GM06990 (cell line): ENCODE data around the gene RBM20.

Experiments
- DNase-seq: peaks from one replicate; pipeline ENCODE4 v3.0.0-alpha.2; 2011; ENCODE audit not compliant: insufficient read length; ENCODE audit errors: extremely low read depth
- H3K27me3 ChIP-seq: replicated peaks from 2 replicates; pipeline ENCODE4 v1.6.0; 2011; ENCODE audit warnings: low read length; ENCODE audit not compliant: control insufficient read depth, insufficient read depth
- H3K36me3 ChIP-seq: 2 replicates; pipeline ENCODE4 v1.5.1; 2011; ENCODE audit warnings: low read length; ENCODE audit not compliant: control insufficient read depth, insufficient read depth
- H3K4me3 ChIP-seq: replicated peaks from 2 replicates; pipeline ENCODE4 v1.5.1; 2011; ENCODE audit warnings: low read depth, mild to moderate bottlenecking, control low read depth, low read length
- TF ChIP-seq, protein P1 (sequence below): IDR thresholded peaks from 2 replicates; pipeline ENCODE4 v1.5.1; 2011; ENCODE audit warnings: low read length, control low read depth, mild to moderate bottlenecking, inconsistent platforms; ENCODE audit not compliant: insufficient read depth, poor library complexity, severe bottlenecking

The RBM20 gene

GRCh38 chr10:110803830-110804338 lies 159.7 kb downstream of the RBM20 start:
- Histone ChIP-seq H3K4me3 (no peak overlapping the region), H3K36me3 (no peaks in the 10 kb centered on the region), H3K27me3 (no peaks in the 10 kb centered on the region)
- TF ChIP-seq, protein P1, sequence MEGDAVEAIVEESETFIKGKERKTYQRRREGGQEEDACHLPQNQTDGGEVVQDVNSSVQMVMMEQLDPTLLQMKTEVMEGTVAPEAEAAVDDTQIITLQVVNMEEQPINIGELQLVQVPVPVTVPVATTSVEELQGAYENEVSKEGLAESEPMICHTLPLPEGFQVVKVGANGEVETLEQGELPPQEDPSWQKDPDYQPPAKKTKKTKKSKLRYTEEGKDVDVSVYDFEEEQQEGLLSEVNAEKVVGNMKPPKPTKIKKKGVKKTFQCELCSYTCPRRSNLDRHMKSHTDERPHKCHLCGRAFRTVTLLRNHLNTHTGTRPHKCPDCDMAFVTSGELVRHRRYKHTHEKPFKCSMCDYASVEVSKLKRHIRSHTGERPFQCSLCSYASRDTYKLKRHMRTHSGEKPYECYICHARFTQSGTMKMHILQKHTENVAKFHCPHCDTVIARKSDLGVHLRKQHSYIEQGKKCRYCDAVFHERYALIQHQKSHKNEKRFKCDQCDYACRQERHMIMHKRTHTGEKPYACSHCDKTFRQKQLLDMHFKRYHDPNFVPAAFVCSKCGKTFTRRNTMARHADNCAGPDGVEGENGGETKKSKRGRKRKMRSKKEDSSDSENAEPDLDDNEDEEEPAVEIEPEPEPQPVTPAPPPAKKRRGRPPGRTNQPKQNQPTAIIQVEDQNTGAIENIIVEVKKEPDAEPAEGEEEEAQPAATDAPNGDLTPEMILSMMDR, result peak; percentile 92
- DNase-seq, result no peak

GRCh38 chr10:110804376-110804775 lies 160.2 kb downstream of the RBM20 start:
- TF ChIP-seq, protein P1, result no peak
- no peak overlapping the region for H3K4me3 ChIP-seq
- no peaks in the 10 kb centered on the region for H3K36me3 ChIP-seq
- no peak for DNase-seq
- H3K27me3 ChIP-seq, result no peaks in the 10 kb centered on the region

DNA sequence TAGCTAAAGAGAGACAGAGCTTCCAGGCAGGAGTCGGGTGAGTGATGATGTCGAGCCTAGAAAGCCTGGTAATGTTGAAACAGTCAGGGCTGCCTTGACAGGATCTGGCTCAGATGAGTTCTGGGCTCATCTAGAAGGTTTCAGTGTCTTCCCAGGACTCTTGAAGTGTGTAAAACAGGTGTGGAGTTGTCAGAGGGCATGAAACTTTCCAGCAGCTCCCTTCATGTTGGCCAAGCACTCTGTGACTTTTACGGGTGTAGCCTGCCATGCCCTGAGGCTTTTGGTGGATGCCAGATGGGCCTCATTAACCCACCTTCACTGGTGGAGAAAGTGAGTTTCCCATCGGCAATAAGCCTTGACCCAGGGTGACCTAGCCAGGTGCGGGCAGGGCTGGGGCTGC lies 161.2 kb downstream of the RBM20 start:
- Histone ChIP-seq H3K4me3 (no peak overlapping the region), H3K36me3 (no peaks in the 10 kb centered on the region), H3K27me3 (no peaks in the 10 kb centered on the region)
- no peak for DNase-seq
- TF ChIP-seq, protein P1, result no peak

- DNase-seq, result no peak
- H3K27me3 ChIP-seq, result no peaks in the 10 kb centered on the region
- H3K4me3 ChIP-seq, result no peak overlapping the region
- TF ChIP-seq, protein P1, result no peak
- no peaks in the 10 kb centered on the region for H3K36me3 ChIP-seq
Measured at GRCh38 chr10:110806335-110806734, 162.2 kb downstream of the RBM20 start.

DNA sequence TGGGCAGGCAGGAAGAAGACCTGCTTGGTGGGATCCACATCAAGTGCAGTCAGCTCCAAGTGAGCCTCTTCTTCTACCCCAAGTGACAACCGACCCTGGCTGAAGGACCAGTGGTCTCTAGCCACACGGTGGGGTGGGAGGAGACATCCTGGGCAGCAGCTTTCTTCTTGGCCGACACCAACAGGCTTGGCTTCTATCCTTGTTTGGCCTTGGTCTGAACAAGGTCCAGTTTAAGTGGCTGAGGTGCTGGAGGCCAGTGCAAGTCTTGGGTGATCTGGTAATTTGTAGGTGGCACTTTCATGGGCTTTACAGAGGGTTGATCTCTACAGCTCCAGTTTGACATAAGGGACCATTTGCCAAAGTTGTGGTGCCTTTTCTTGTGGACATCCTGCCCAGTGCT lies 164.0 kb downstream of the RBM20 start:
- Histone ChIP-seq H3K4me3 (no peak overlapping the region), H3K27me3 (no peaks in the 10 kb centered on the region), H3K36me3 (no peaks in the 10 kb centered on the region)
- DNase-seq, result no peak
- TF ChIP-seq, protein P1, result no peak

DNA sequence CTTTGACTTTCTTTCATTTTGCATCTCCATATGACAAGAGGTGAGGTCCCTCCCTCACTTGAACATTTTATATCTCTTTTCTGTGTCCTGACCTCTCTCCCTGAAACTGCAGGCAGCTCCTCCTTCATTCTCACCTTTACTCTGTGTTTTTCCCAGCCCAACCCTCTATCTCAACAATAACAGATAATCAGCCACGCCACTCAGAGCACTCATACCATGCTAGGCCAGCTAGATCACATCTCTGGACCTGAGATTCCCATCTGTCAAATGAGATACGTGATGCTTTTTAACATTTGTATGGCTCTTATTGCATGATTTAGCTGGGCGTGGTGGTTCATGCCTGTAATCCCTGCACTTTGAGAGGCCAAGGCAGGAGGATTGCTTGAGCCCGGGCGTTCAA lies 164.5 kb downstream of the RBM20 start:
- Histone ChIP-seq H3K4me3 (no peak overlapping the region), H3K27me3 (no peaks in the 10 kb centered on the region), H3K36me3 (no peaks in the 10 kb centered on the region)
- TF ChIP-seq, protein P1, result no peak
- no peak for DNase-seq
